GM12878 (cell line): ENCODE data around the gene NEK10. TPM values are rescaled to one million over a fixed set of nuclear protein-coding genes. Genes with fewer than 3 reads are reported as not detected.

ENCODE experiments used
- ATAC-seq: fragments of 200-7000 bp; cut with Tn5 transposase; 3 replicates; pipeline ENCODE4 v1.9.1; 2020; ENCODE audit warnings: mild to moderate bottlenecking, moderate library complexity
- BruUV-seq: library from RNA; stranded (reverse); fragments of 400-500 nt; replicated peaks from 2 replicates; lab custom pipeline; 2021; lab: Mats Ljungman, UMichigan
- CTCF ChIA-PET: fragments of 300-600 bp; sonication (Branson Sonifier 250); formaldehyde crosslinking; extraction: SDS; loops from one replicate; lab custom pipeline; 2021; ENCODE audit warnings: inconsistent platforms; lab: Yijun Ruan, JAX
- POLR2A ChIA-PET: fragments of 350-600 bp; formaldehyde crosslinking; extraction: SDS; loops from one replicate; lab custom pipeline; 2021; ENCODE audit warnings: inconsistent platforms; lab: Charles Lee
- RAD21 ChIA-PET: fragments of 300-600 bp; sonication (Branson Sonifier 250); formaldehyde crosslinking; loops from one replicate; lab custom pipeline; 2023; ENCODE audit warnings: antibody characterized with exemption; ENCODE audit not compliant: unreplicated experiment; lab: Charles Lee
- SMC1A ChIA-PET: fragments of 300-600 bp; sonication (Branson Sonifier 250); formaldehyde crosslinking; loops from one replicate; lab custom pipeline; 2023; ENCODE audit not compliant: unreplicated experiment, uncharacterized antibody; lab: Charles Lee
- DNase-seq: peaks from one replicate; pipeline ENCODE4 v3.0.0-alpha.2; 2011; ENCODE audit warnings: low read depth, low spot score
- FAIRE-seq: peaks from 3 replicates; lab custom pipeline; 2011; peaks lifted over from hg19 to GRCh38; lab: Jason Lieb, UNC
- H2AFZ ChIP-seq: 2 replicates; pipeline ENCODE4 v1.6.0; 2011; ENCODE audit warnings: low read depth, low read length, control low read depth; ENCODE audit not compliant: control insufficient read depth
- H3K27ac ChIP-seq: 2 replicates; pipeline ENCODE4 v1.5.1; 2011; ENCODE audit warnings: control low read depth; ENCODE audit not compliant: control insufficient read depth, insufficient read depth
- H3K27me3 ChIP-seq, 2 experiments: replicated peaks in 1 of 2; 2 replicates each; pipeline versions ENCODE4 v1.6.0 to v1.6.1; 2011; ENCODE audit warnings: low read length in 1 of 2; ENCODE audit not compliant: control insufficient read depth in 2 of 2, insufficient read depth in 2 of 2
- H3K36me3 ChIP-seq, 2 experiments: 2 replicates each; pipeline ENCODE4 v1.5.1; 2011; ENCODE audit warnings: low read length in 1 of 2; ENCODE audit not compliant: control insufficient read depth in 2 of 2, insufficient read depth in 2 of 2
- H3K4me1 ChIP-seq: 2 replicates; pipeline ENCODE4 v1.6.1; 2011; ENCODE audit warnings: mild to moderate bottlenecking, low read length, moderate library complexity, mixed read lengths; ENCODE audit not compliant: control insufficient read depth, insufficient read depth
- H3K4me2 ChIP-seq: 2 replicates; pipeline ENCODE4 v1.6.0; 2011; ENCODE audit warnings: control low read depth; ENCODE audit not compliant: control insufficient read depth, insufficient read depth
- H3K4me3 ChIP-seq: fragments of 200-600 bp; sonication (generic); 2 replicates; pipeline ENCODE4 v1.5.1; 2016
- H3K79me2 ChIP-seq: 2 replicates; pipeline ENCODE4 v1.6.0; 2011; ENCODE audit warnings: low read length; ENCODE audit not compliant: control insufficient read depth, insufficient read depth
- H3K9ac ChIP-seq: 2 replicates; pipeline ENCODE4 v1.8.0; 2011; ENCODE audit warnings: low read length, control low read depth, mixed read lengths; ENCODE audit not compliant: control insufficient read depth, insufficient read depth
- H3K9me3 ChIP-seq: replicated peaks from 3 replicates; pipeline ENCODE4 v1.5.1; 2011; ENCODE audit warnings: mild to moderate bottlenecking, low read length; ENCODE audit not compliant: control insufficient read depth, insufficient read depth
- H4K20me1 ChIP-seq: 2 replicates; pipeline ENCODE4 v1.6.0; 2011; ENCODE audit not compliant: control insufficient read depth, insufficient read depth
- ASH2L ChIP-seq: fragments of 300-600, 200-600 bp; sonication (generic); IDR thresholded peaks from 2 replicates; pipeline ENCODE4 v1.6.1; 2017; ENCODE audit warnings: low read depth, mild to moderate bottlenecking, borderline replicate concordance
- CEBPB ChIP-seq, 2 experiments: fragments of 150-350 bp in 1 of 2; IDR thresholded peaks; 2 replicates each; pipeline ENCODE4 v1.6.1; 2012 to 2014; ENCODE audit warnings: low read depth in 2 of 2, low read length in 2 of 2, borderline replicate concordance in 1 of 2, inconsistent platforms in 1 of 2
- CHD4 ChIP-seq: fragments of 200-600 bp; sonication (generic); IDR thresholded peaks from 2 replicates; pipeline ENCODE4 v1.6.1; 2016; ENCODE audit warnings: mild to moderate bottlenecking
- FOS ChIP-seq: IDR thresholded peaks from 3 replicates; pipeline ENCODE4 v1.6.1; 2011; ENCODE audit warnings: borderline replicate concordance; ENCODE audit not compliant: insufficient read length; ENCODE audit errors: extremely low read depth
- HDAC2 ChIP-seq: fragments of 200-600 bp; sonication (generic); IDR thresholded peaks from 2 replicates; pipeline ENCODE4 v1.6.1; 2017
- MTA2 ChIP-seq: fragments of 450-650 bp; IDR thresholded peaks from 2 replicates; pipeline ENCODE4 v1.6.1; 2016; ENCODE audit warnings: low read depth, mild to moderate bottlenecking, moderate library complexity
- RELA ChIP-seq: fragments of 450-650 bp; IDR thresholded peaks from 2 replicates; pipeline ENCODE4 v1.8.0; 2014; ENCODE audit warnings: borderline replicate concordance; ENCODE audit not compliant: partially characterized antibody
- SUZ12 ChIP-seq: fragments of 200-600 bp; sonication (generic); IDR thresholded peaks from one replicate; pipeline ENCODE4 v1.6.1; 2018; ENCODE audit warnings: antibody characterized with exemption, mild to moderate bottlenecking; ENCODE audit not compliant: unreplicated experiment
- ZZZ3 ChIP-seq: IDR thresholded peaks from 2 replicates; pipeline ENCODE4 v1.6.1; 2011; ENCODE audit warnings: low read depth; ENCODE audit not compliant: control insufficient read depth, insufficient read length
- WGBS: methylation state at CpG from one replicate; pipeline ENCODE4 v1.1.6; 2016; ENCODE audit warnings: low lambda C conversion rate; ENCODE audit not compliant: insufficient replicate concordance, insufficient coverage; ENCODE audit errors: missing lambda C conversion rate; 5-methylcytosine and 5-hydroxymethylcytosine counted together
- in situ Hi-C: fragments of 300-500 bp; cut with MboI; formaldehyde crosslinking; loops from 9 replicates; pipeline ENCODE4 v1.14.3; 2018; ENCODE audit warnings: mixed read lengths
- intact Hi-C: fragments of 100-400 bp; cut with micrococcal nuclease; formaldehyde crosslinking; loops from one replicate; pipeline ENCODE4 v1.14.2; 2022; ENCODE audit not compliant: unreplicated experiment
- polyA plus RNA-seq, 11 experiments: library from polyadenylated mRNA; depleted of rRNA in 4 of 11; unstranded in 6 of 11; stranded (reverse) in 5 of 11; fragments of >200 nt; fragmentation: Nextera tagmentation in 4 of 11; fragmentation: Illumina TruSeq in 1 of 11; extraction: Ambion mirVana in 4 of 11; extraction: Trizol in 1 of 11; gene quantifications; 1 replicate in 1 of 11; 2 replicates in 10 of 11; pipeline versions ENCODE4 v1.2.1 to v1.2.3, GENCODE V29; 2011 to 2016; ENCODE audit warnings: inconsistent platforms in 2 of 11, missing spikeins in 2 of 11, low read depth in 1 of 11
- total RNA-seq, 4 experiments: library from RNA; depleted of rRNA in 3 of 4; stranded (reverse); fragments of >200 nt in 3 of 4; fragmentation: Illumina TruSeq in 1 of 4; extraction: Trizol in 1 of 4; gene quantifications; 2 replicates each; pipeline versions ENCODE4 v1.2.1 to v1.2.3, GENCODE V29; 2013 to 2021
- TF ChIP-seq, protein P1 (sequence below): IDR thresholded peaks from 2 replicates; pipeline ENCODE4 v1.6.1; 2012; ENCODE audit warnings: low read length, inconsistent platforms
- TF ChIP-seq, protein P2 (sequence below): fragments of 450-650 bp; IDR thresholded peaks from 2 replicates; pipeline ENCODE4 v1.6.1; 2016; ENCODE audit warnings: mild to moderate bottlenecking
- TF ChIP-seq, protein P3 (sequence below): fragments of 450-650 bp; formaldehyde crosslinking; IDR thresholded peaks from 2 replicates; pipeline ENCODE4 v1.4.0; 2022; ENCODE audit warnings: mild to moderate bottlenecking, moderate library complexity
- TF ChIP-seq, protein P4 (sequence below): fragments of 450-650 bp; formaldehyde crosslinking; IDR thresholded peaks from 2 replicates; pipeline ENCODE4 v1.5.0; 2022; ENCODE audit warnings: mild to moderate bottlenecking, missing genetic modification characterization
- TF ChIP-seq, protein P5 (sequence below): IDR thresholded peaks from 2 replicates; pipeline ENCODE4 v1.6.1; 2012; ENCODE audit warnings: low read depth, low read length, improper control_type of control experiment

Gene NEK10
- total and polyA plus RNA-seq, 10 of the 15 experiments (the other 5 are each of a cell fraction or from before 2014, with no cell fraction given), result 0.06 to 0.40 (median 0.16) TPM; not detected in 2

DNA sequence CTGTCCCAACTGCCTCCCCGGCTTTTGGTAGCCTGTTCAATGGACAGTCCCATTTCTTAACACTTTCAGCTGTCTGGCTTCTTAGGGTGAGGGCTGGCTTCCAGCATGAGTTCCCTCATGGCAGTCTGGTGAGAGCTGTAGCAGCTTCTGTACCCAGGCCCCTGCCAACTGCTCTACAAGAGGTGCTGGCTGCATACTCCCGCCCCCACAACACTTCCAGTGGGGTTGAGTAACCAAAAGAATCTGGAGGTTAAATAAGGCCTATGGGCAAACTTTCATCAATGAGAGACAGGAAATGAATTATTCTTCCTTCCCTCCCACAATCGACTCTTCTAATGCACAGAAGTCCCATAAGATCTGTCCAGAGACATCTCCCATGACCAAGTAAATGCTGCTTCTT is 145.0 kb downstream of the NEK10 start:
- H3K4me1 ChIP-seq, result no peaks in the 10 kb centered on the region
- no peak for DNase-seq
- H3K9ac ChIP-seq, result no peak overlapping the region
- ATAC-seq, result no peak
- H3K9me3 ChIP-seq, result no peaks in the 10 kb centered on the region
- BruUV-seq, result no TSS peak
- no peak overlapping the region for H3K27ac ChIP-seq
- H3K79me2 ChIP-seq, result no peaks in the 10 kb centered on the region
- in situ Hi-C loops (no loop called here), intact Hi-C loops (no loop called here)
- ChIA-PET CTCF (no interaction called here), SMC1A (no interaction called here), POLR2A (no interaction called here), RAD21 (no interaction called here)
- H3K4me3 ChIP-seq, result no peak overlapping the region
- H2AFZ ChIP-seq, result no peak overlapping the region
- no peaks in the 10 kb centered on the region for H4K20me1 ChIP-seq
- no peaks in the 10 kb centered on the region for H3K36me3 ChIP-seq
- no peaks in the 10 kb centered on the region for H3K27me3 ChIP-seq
- H3K4me2 ChIP-seq, result no peak overlapping the region
- FAIRE-seq, result no peak
- 8% methylated on average over 3 of the region's 3 CpGs for WGBS
- no peak for TF ChIP-seq MTA2
- TF ChIP-seq CHD4, result no peak
- TF ChIP-seq, protein P1, sequence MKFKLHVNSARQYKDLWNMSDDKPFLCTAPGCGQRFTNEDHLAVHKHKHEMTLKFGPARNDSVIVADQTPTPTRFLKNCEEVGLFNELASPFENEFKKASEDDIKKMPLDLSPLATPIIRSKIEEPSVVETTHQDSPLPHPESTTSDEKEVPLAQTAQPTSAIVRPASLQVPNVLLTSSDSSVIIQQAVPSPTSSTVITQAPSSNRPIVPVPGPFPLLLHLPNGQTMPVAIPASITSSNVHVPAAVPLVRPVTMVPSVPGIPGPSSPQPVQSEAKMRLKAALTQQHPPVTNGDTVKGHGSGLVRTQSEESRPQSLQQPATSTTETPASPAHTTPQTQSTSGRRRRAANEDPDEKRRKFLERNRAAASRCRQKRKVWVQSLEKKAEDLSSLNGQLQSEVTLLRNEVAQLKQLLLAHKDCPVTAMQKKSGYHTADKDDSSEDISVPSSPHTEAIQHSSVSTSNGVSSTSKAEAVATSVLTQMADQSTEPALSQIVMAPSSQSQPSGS, result no peak
- TF ChIP-seq ZZZ3, result no peak
- no peak for TF ChIP-seq RELA
- TF ChIP-seq SUZ12, result no peak
- no peak for TF ChIP-seq FOS
- TF ChIP-seq, protein P2, sequence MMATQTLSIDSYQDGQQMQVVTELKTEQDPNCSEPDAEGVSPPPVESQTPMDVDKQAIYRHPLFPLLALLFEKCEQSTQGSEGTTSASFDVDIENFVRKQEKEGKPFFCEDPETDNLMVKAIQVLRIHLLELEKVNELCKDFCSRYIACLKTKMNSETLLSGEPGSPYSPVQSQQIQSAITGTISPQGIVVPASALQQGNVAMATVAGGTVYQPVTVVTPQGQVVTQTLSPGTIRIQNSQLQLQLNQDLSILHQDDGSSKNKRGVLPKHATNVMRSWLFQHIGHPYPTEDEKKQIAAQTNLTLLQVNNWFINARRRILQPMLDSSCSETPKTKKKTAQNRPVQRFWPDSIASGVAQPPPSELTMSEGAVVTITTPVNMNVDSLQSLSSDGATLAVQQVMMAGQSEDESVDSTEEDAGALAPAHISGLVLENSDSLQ, result no peak
- TF ChIP-seq, protein P3, sequence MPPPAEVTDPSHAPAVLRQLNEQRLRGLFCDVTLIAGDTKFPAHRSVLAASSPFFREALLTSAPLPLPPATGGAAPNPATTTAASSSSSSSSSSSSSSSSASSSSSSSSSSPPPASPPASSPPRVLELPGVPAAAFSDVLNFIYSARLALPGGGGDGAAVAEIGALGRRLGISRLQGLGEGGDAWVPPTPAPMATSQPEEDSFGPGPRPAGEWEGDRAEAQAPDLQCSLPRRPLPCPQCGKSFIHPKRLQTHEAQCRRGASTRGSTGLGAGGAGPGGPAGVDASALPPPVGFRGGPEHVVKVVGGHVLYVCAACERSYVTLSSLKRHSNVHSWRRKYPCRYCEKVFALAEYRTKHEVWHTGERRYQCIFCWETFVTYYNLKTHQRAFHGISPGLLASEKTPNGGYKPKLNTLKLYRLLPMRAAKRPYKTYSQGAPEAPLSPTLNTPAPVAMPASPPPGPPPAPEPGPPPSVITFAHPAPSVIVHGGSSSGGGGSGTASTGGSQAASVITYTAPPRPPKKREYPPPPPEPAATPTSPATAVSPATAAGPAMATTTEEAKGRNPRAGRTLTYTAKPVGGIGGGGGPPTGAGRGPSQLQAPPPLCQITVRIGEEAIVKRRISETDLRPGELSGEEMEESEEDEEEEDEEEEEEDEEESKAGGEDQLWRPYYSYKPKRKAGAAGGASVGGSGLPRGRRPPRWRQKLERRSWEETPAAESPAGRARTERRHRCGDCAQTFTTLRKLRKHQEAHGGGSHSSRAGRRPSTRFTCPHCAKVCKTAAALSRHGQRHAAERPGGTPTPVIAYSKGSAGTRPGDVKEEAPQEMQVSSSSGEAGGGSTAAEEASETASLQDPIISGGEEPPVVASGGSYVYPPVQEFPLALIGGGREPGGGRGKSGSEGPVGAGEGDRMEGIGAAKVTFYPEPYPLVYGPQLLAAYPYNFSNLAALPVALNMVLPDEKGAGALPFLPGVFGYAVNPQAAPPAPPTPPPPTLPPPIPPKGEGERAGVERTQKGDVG (CRISPR knock-in tag), result no peak
- TF ChIP-seq, protein P4, sequence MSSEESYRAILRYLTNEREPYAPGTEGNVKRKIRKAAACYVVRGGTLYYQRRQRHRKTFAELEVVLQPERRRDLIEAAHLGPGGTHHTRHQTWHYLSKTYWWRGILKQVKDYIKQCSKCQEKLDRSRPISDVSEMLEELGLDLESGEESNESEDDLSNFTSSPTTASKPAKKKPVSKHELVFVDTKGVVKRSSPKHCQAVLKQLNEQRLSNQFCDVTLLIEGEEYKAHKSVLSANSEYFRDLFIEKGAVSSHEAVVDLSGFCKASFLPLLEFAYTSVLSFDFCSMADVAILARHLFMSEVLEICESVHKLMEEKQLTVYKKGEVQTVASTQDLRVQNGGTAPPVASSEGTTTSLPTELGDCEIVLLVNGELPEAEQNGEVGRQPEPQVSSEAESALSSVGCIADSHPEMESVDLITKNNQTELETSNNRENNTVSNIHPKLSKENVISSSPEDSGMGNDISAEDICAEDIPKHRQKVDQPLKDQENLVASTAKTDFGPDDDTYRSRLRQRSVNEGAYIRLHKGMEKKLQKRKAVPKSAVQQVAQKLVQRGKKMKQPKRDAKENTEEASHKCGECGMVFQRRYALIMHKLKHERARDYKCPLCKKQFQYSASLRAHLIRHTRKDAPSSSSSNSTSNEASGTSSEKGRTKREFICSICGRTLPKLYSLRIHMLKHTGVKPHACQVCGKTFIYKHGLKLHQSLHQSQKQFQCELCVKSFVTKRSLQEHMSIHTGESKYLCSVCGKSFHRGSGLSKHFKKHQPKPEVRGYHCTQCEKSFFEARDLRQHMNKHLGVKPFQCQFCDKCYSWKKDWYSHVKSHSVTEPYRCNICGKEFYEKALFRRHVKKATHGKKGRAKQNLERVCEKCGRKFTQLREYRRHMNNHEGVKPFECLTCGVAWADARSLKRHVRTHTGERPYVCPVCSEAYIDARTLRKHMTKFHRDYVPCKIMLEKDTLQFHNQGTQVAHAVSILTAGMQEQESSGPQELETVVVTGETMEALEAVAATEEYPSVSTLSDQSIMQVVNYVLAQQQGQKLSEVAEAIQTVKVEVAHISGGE (CRISPR knock-in tag), result no peak
- TF ChIP-seq, protein P5, sequence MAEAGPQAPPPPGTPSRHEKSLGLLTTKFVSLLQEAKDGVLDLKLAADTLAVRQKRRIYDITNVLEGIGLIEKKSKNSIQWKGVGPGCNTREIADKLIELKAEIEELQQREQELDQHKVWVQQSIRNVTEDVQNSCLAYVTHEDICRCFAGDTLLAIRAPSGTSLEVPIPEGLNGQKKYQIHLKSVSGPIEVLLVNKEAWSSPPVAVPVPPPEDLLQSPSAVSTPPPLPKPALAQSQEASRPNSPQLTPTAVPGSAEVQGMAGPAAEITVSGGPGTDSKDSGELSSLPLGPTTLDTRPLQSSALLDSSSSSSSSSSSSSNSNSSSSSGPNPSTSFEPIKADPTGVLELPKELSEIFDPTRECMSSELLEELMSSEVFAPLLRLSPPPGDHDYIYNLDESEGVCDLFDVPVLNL, result no peak
- no peak for TF ChIP-seq ASH2L
- TF ChIP-seq HDAC2, result no peak
- TF ChIP-seq CEBPB (IDR thresholded peaks at IDR 0.05; ENCODE audit: borderline replicate concordance in 1 of 2, low read depth in 2 of 2, low read length in 2 of 2), result no peak
